Psoas muscle (tissue), 8 donors: ENCODE measurements around the gene KRT9. TPM values are rescaled to one million over a fixed set of nuclear protein-coding genes. Genes with fewer than 3 reads are reported as not detected.
"Not testable (repeated sequence)": the region's sequence is repeated elsewhere in the genome, so short reads cannot be mapped to it uniquely, and the experiment has no call there.

Source experiments
- ATAC-seq, 4 donors: fragments of 200-7000 bp; cut with Tn5 transposase; one replicate each; pipeline ENCODE4 v1.9.1; 2020; ENCODE audit warnings: moderate library complexity in 3 of 4, mild to moderate bottlenecking in 2 of 4
- DNase-seq, 2 donors: peaks; one replicate each; pipeline ENCODE4 v3.0.0-alpha.2; 2020
- H3K27ac ChIP-seq: fragments of 200-600 bp; one replicate; pipeline ENCODE4 v1.8.0; 2022
- H3K27me3 ChIP-seq, 3 donors: fragments of 200-600 bp in 1 of 3; one replicate each; pipeline versions ENCODE4 v1.6.1 to v1.8.0; 2013 to 2022; ENCODE audit warnings: low read length in 2 of 3, mild to moderate bottlenecking in 2 of 3, moderate library complexity in 1 of 3; ENCODE audit not compliant: insufficient read depth in 3 of 3
- H3K36me3 ChIP-seq, 2 donors: fragments of 200-600 bp in 1 of 2; one replicate each; pipeline versions ENCODE4 v1.6.1 to v1.8.0; 2013 to 2022; ENCODE audit warnings: low read depth in 1 of 2, mild to moderate bottlenecking in 1 of 2, moderate library complexity in 1 of 2; ENCODE audit not compliant: insufficient read depth in 1 of 2
- H3K4me1 ChIP-seq: fragments of 200-600 bp; one replicate; pipeline ENCODE4 v1.8.0; 2022
- H3K4me3 ChIP-seq: fragments of 200-600 bp; one replicate; pipeline ENCODE4 v1.8.0; 2022; ENCODE audit warnings: mild to moderate bottlenecking
- H3K9me3 ChIP-seq: fragments of 200-600 bp; one replicate; pipeline ENCODE4 v1.8.0; 2022
- WGBS, 3 donors: extraction: QIAGEN DNeasy Blood & Tissue Kit; methylation state at CpG; one replicate each; pipeline versions ENCODE4 v1.1.6 to v1.1.7; 2013; 5-methylcytosine and 5-hydroxymethylcytosine counted together
- intact Hi-C, 2 donors: fragments of 100-400 bp; cut with DNase I; formaldehyde crosslinking; loops; one replicate each; pipeline versions ENCODE4 v1.11.0 to v1.14.2; 2022
- polyA plus RNA-seq, 3 donors: library from polyadenylated mRNA; stranded (reverse); fragments of 200-250 nt; gene quantifications; one replicate each; pipeline ENCODE4 v1.2.3, GENCODE V29; 2013
- total RNA-seq, 4 donors: library from RNA; stranded (reverse); fragmentation: NEBNext Ultra II Directional in 2 of 4; extraction: Animal tissue kit (Norgen Biotek cat#: 25700) in 2 of 4; gene quantifications; one replicate each; pipeline versions ENCODE4 v1.2.1 to v1.2.4, GENCODE V29; 2021 to 2023
- TF ChIP-seq, protein P1 (sequence below): fragments of 200-600 bp; IDR thresholded peaks from one replicate; pipeline ENCODE4 v1.8.0; 2022; ENCODE audit warnings: antibody characterized with exemption
- donor health status: healthy with polysubstance abuse.
- donor health status: DM: no; HTN: no; CAD: no; lungs with moderate emphysema.
- donor health status: Bipolar disorder and iron deficiency.
- donor health status: healthy.
- donor health status: DM: yes; HTN: yes; CAD: no.
- donor health status: DM: no; HTN: no; CAD: no.
- donor health status: DM: no; HTN: no; CAD: no.
- donor health status: DM: yes; HTN: yes; CAD: no.

Gene KRT9
- total and polyA plus RNA-seq, 7 donors = 0.01 TPM; not detected in 6

DNA sequence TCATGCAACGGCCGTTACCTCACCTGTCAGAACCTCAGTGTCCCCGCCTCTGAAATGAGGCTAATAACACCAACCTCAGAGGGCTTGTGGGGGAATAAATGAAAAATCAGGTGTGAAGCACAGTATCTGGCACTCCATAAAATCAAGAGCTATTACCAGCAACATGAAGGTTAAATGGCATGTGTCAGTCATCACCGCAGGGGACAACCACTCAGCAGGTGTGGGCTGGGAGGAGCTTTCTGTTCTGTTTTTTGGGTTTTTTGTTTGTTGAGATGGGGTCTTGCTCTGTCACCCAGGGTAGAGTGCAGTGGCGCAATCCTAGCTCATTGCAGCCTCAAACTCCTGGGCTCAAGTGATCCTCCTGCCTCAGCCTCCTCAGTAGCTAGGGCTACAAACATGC is 26.9 kb downstream of the KRT9 start:
- no peaks in the 10 kb centered on the region for H3K9me3 ChIP-seq
- no peaks in the 10 kb centered on the region for H3K36me3 ChIP-seq
- TF ChIP-seq, protein P1, sequence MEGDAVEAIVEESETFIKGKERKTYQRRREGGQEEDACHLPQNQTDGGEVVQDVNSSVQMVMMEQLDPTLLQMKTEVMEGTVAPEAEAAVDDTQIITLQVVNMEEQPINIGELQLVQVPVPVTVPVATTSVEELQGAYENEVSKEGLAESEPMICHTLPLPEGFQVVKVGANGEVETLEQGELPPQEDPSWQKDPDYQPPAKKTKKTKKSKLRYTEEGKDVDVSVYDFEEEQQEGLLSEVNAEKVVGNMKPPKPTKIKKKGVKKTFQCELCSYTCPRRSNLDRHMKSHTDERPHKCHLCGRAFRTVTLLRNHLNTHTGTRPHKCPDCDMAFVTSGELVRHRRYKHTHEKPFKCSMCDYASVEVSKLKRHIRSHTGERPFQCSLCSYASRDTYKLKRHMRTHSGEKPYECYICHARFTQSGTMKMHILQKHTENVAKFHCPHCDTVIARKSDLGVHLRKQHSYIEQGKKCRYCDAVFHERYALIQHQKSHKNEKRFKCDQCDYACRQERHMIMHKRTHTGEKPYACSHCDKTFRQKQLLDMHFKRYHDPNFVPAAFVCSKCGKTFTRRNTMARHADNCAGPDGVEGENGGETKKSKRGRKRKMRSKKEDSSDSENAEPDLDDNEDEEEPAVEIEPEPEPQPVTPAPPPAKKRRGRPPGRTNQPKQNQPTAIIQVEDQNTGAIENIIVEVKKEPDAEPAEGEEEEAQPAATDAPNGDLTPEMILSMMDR = no peak
- H3K27me3 ChIP-seq = peaks cover 0 to 10% (median 0%) of the 10 kb centered on the region in 3 donors
- no peak for DNase-seq
- no peak overlapping the region for H3K27ac ChIP-seq
- H3K4me1 ChIP-seq = peaks cover 6% of the 10 kb centered on the region
- H3K4me3 ChIP-seq = no peak overlapping the region
- no peak for ATAC-seq
- intact Hi-C loops = loop anchor here in 1 of 2 donors (5.0 kb wide), 1 partner anchor 117 kb away; no protein-coding TSS in a partner anchor
- 89 to 93% (median 93%) methylated on average over 5 of the region's 5 CpGs for WGBS, 3 donors

DNA sequence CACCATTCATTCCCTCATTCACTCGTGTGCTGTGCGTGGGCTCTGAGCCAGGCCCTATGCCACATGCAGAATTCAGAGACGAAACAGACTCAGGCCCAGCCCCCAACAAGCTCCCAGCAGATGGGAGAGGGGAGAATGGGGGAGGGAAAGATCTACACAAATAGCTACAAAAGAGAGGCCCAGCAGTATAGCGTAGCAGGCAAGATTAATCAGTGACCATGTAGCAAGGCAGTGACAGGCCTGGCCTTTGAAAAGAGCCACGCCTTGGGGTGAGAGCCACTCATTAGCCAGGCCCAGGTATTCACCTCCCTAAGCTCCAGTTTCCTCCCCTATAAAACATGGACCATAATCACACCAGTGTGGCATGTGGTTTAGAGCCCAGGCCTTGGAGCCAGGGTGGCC is 27.4 kb downstream of the KRT9 start:
- no peaks in the 10 kb centered on the region for H3K9me3 ChIP-seq
- DNase-seq = no peak
- no peak overlapping the region for H3K4me3 ChIP-seq
- ATAC-seq = no peak
- intact Hi-C loops = no loop called here
- peaks cover 0 to 10% (median 0%) of the 10 kb centered on the region in 3 donors for H3K27me3 ChIP-seq
- H3K27ac ChIP-seq = no peak overlapping the region
- no peaks in the 10 kb centered on the region for H3K36me3 ChIP-seq
- 55 to 62% (median 56%) methylated on average over 5 of the region's 5 CpGs for WGBS, 3 donors
- TF ChIP-seq, protein P1 = no peak
- peaks cover 6% of the 10 kb centered on the region for H3K4me1 ChIP-seq

DNA sequence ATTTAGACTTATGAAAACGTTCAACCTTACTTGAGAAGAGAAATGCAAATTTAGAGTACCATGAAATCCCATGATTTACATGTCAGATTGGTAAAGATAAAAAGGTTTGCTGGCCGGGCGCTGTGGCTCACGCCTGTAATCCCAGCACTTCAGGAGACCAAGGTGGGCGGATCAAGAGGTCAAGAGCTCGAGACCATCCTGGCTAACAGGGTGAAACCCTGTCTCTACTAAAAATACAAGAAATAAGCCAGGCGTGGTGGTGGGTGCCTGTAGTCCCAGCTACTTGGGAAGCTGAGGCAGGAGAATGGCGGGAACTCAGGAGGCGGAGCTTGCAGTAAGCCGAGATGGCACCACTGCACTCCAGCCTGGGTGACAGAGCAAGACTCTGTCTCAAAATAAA is 29.1 kb downstream of the KRT9 start:
- ATAC-seq, H3K4me3 ChIP-seq, DNase-seq, intact Hi-C loops, H3K36me3 ChIP-seq, H3K4me1 ChIP-seq, H3K27ac ChIP-seq, H3K9me3 ChIP-seq, H3K27me3 ChIP-seq: not testable (repeated sequence)
- WGBS, 3 donors = 74 to 80% (median 77%) methylated on average over 10 of the region's 10 CpGs

DNA sequence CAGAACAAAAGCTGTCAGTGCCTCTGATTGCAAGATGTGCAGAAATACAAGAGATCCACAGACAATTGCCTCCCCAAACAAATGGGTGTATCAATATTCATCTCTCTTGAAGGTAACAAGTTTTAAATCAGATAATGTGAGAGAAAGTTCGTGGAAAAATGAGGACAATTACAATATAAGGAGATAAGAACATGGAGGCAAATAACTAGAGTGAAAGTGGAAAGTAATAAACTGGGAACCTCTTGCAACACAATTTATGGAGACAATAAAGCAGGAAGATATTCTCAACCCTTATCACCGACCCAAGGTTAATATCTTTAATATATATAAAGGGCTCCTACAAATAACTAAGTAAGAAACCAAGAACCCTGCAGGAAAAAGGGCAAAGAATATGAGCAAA is 29.5 kb downstream of the KRT9 start:
- H3K4me1 ChIP-seq = no peaks in the 10 kb centered on the region
- H3K4me3 ChIP-seq = no peak overlapping the region
- H3K36me3 ChIP-seq = no peaks in the 10 kb centered on the region
- H3K27ac ChIP-seq = no peak overlapping the region
- no peaks in the 10 kb centered on the region for H3K27me3 ChIP-seq
- DNase-seq (no peak), ATAC-seq (no peak)
- intact Hi-C loops = no loop called here
- WGBS, 3 donors = 64 to 69% (median 67%) methylated on average over 2 of the region's 2 CpGs
- no peaks in the 10 kb centered on the region for H3K9me3 ChIP-seq
- TF ChIP-seq, protein P1 = no peak

DNA sequence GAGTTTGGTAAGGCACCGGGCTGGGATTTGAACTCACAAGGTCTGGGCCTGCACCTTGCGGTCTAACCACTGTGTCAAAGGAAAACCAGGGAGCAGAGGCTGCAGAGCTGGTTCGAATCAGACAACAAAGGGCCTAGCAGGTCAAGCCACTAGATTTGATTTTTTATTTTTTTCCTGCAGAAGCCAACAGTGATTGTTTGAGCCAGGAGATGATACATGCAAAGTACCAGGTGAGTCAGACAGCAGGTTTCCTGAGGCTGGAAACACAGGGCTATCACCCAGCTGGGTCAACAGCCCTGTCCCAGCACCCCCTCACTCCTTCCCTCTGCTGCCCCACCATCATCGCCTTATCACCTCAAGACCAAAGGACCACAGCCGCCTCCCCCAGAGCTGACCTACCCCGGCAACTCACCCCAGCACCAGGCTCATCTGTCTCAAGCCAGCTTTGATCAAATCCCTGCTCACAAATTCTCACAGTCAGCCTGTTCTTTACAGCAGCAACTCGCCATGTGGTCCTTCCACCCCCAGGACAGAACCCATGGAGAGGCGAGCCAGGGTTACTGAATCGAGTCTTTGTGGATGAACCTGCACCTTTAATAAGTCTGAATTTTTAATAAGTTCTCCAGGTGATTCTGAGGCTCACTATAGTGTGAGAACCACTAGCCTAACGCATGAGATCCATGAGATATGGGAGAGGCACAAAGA is 30.8 kb downstream of the KRT9 start:
- DNase-seq = no peak
- intact Hi-C loops = no loop called here
- Histone ChIP-seq H3K36me3 (no peaks in the 10 kb centered on the region), H3K27me3 (peaks cover 0 to 6% (median 0%) of the 10 kb centered on the region in 3 donors), H3K27ac (no peak overlapping the region), H3K4me3 (no peak overlapping the region), H3K9me3 (no peaks in the 10 kb centered on the region), H3K4me1 (no peaks in the 10 kb centered on the region)
- no peak for ATAC-seq
- WGBS, 3 donors = 83 to 85% (median 83%) methylated on average over 10 of the region's 10 CpGs
- TF ChIP-seq, protein P1 = no peak
